SK-N-MC (cell line): ENCODE results near the gene CLOCK.

Source experiments
- DNase-seq: peaks from one replicate; pipeline ENCODE4 v3.0.0-alpha.2; 2011; ENCODE audit warnings: low read depth, low spot score
- H3K27ac ChIP-seq: fragments of 200-600 bp; sonication (generic); 2 replicates; pipeline ENCODE4 v1.5.1; 2016; ENCODE audit warnings: mixed run types
- H3K36me3 ChIP-seq: fragments of 200-600 bp; sonication (generic); 2 replicates; pipeline ENCODE4 v1.6.1; 2017; ENCODE audit warnings: antibody characterized with exemption, low read length, mixed read lengths; ENCODE audit not compliant: insufficient read depth
- H3K4me3 ChIP-seq: fragments of 200-600 bp; sonication (generic); 2 replicates; pipeline ENCODE4 v1.5.1; 2016
- H3K9ac ChIP-seq: fragments of 200-600 bp; sonication (generic); 2 replicates; pipeline ENCODE4 v1.8.0; 2017; ENCODE audit warnings: mixed run types, mixed read lengths; ENCODE audit not compliant: insufficient read length
- H3K9me3 ChIP-seq: fragments of 200-600 bp; sonication (generic); 2 replicates; pipeline ENCODE4 v1.6.1; 2017; ENCODE audit warnings: low read depth, mild to moderate bottlenecking, antibody characterized with exemption, low read length, moderate library complexity, mixed read lengths
- EZH2 ChIP-seq: fragments of 200-600 bp; sonication (generic); IDR thresholded peaks from one replicate; pipeline ENCODE4 v1.6.1; 2017; ENCODE audit warnings: antibody characterized with exemption
- FOXP2 ChIP-seq: optimal IDR thresholded peaks from 2 replicates; pipeline ENCODE3; 2011; ENCODE audit warnings: mild to moderate bottlenecking, moderate library complexity; ENCODE audit not compliant: insufficient read depth; ENCODE audit errors: extremely low read length, control extremely low read depth
- POLR2AphosphoS5 ChIP-seq: IDR thresholded peaks from 2 replicates; pipeline ENCODE4 v1.6.1; 2012; ENCODE audit warnings: mild to moderate bottlenecking, low read depth, low read length, borderline replicate concordance

Gene CLOCK

DNA sequence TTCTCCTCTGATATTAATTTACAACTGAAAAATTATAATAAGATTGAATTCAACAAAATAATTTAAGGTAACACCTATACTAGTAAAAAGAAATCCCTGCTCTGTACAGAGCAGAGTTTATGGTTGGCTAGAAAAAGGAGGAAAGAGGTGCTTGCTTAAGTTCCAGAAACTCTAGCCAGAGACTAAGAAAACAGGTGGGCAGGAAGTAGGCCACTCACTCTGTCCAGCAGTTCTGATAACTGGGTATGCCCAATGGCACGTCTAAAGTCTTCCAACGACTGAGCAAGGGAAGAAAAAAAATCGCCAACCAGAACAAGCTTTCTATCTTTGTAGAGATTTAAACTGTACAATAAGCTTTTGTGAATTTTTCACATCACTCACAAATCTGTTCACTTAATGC, 108.9 kb downstream of the CLOCK start:
- DNase-seq = no peak
- H3K9me3 ChIP-seq = no peaks in the 10 kb centered on the region
- no peak overlapping the region for H3K4me3 ChIP-seq
- TF ChIP-seq FOXP2 (no peak), EZH2 (no peak), POLR2AphosphoS5 (no peak)
- H3K27ac ChIP-seq = no peak overlapping the region
- peaks cover 69% of the 10 kb centered on the region for H3K36me3 ChIP-seq
- H3K9ac ChIP-seq = no peak overlapping the region

DNA sequence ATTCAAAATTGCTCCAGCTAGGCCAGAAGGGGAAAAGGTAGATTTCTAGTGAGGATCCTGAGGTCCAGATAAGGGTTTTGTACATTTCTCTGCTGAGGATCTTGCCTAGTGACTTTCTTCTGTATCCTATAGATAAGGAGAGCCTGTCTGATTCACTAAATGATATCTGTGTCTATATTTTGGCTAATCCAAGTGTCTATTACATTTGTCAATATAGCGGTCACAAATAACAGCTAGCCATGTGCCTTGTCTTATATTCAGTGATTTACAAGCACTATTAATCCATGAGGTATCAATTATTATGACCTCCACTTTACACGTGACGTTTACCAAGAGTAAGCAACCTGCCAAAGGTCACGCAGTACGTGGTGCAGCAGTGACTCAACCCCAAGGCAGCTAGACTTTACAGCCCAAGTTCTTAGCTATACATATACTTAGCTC, 109.3 kb downstream of the CLOCK start:
- H3K27ac ChIP-seq = no peak overlapping the region

DNA sequence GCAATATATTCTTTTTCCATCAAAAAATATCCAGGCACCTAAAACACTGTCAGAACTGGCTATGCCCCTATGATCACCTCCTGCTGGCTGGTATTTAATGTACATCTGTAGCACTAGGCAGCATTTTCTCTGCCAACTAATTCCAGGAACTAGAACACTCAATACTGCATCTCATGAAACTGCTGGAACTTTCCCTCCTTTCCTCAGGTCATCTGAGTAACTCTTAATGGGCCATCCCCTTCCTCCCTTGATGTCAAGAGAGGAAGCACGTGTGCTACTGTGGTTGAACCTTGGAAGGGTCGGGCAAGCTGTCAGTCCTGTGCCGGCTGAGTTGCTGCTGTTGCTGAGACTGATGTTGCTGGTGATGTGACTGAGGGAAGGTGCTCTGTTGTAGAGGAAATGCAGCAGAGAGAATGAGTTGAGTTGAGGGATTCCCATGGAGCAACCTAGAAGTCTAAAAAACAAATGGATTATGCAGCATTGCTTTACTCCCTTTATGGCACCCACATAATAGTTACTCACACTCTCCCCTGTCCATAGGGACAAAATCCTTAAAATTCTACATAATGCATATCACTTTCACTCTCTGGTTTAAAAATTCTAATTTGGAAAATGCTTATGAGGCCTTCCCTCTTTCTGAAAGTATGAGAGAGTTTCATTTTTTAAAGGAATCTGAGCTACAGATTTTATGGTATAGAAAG, 111.4 kb downstream of the CLOCK start:
- no peak for DNase-seq
- TF ChIP-seq POLR2AphosphoS5 = no peak
- no peak for TF ChIP-seq FOXP2
- no peak overlapping the region for H3K4me3 ChIP-seq
- H3K9me3 ChIP-seq = no peaks in the 10 kb centered on the region
- no peak overlapping the region for H3K27ac ChIP-seq
- H3K9ac ChIP-seq = no peak overlapping the region
- H3K36me3 ChIP-seq = peaks cover 77% of the 10 kb centered on the region

More for the DNA sequence above, 109.3 kb downstream of the CLOCK start:
- no peak overlapping the region for H3K9ac ChIP-seq
- no peak for DNase-seq
- peaks cover 69% of the 10 kb centered on the region for H3K36me3 ChIP-seq
- TF ChIP-seq EZH2 = no peak
- TF ChIP-seq POLR2AphosphoS5 = no peak
- TF ChIP-seq FOXP2 = no peak
- no peaks in the 10 kb centered on the region for H3K9me3 ChIP-seq
- H3K4me3 ChIP-seq = no peak overlapping the region

DNA sequence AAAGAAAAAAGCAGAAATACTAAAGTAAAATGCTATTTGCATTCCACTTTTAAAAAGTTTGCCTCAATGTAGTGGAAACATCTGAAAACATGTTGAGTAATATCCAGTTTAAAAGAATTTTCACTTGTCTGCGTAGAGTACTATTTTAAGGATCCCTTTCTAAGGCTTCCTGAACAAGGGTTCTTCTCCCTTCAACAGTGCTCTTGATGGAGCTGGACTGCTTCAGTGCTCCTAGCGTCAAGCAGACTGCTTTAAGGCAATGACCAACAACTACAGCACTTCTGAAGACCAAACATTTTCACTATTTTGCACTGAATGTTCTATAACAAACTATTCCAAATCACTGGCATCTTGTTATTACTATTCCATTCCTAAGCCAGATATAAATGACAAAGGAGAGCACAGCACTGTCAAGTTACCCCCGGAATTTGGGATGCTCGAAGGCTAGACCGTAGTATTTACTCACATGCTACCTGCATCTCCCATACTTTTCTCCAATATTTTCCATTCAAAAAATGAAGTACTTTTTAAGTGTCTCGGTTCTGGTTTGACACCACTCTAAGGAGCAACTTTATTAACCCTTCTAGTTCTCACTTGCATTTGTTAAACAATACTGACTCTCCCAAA, 114.9 kb downstream of the CLOCK start:
- no peak overlapping the region for H3K9ac ChIP-seq
- TF ChIP-seq POLR2AphosphoS5 (no peak), EZH2 (no peak), FOXP2 (no peak)
- H3K36me3 ChIP-seq = peaks cover 81% of the 10 kb centered on the region
- DNase-seq = no peak
- no peak overlapping the region for H3K4me3 ChIP-seq
- no peaks in the 10 kb centered on the region for H3K9me3 ChIP-seq
- no peak overlapping the region for H3K27ac ChIP-seq

DNA sequence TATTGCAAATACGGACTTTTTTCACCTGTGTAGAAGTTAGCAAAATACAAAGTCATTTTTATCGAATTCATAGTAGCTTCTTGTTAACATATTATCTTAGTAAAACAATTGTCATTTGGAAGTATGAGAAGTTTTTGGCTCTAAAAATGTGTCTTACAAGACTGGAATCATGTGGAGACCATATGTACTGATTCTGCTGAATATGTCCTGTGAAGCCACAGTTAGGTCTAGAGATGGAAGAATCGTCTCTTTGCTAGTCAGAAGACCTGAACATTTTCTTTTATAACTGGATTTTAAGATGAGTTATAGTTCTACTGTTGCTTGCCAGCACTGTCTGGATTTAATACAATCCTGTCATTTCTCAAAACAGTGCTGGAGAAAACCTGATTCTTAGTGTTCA, 121.9 kb downstream of the CLOCK start:
- no peak for DNase-seq
- no peak overlapping the region for H3K9ac ChIP-seq
- TF ChIP-seq EZH2 (no peak), FOXP2 (no peak), POLR2AphosphoS5 (no peak)
- no peak overlapping the region for H3K4me3 ChIP-seq
- H3K9me3 ChIP-seq = no peaks in the 10 kb centered on the region
- H3K36me3 ChIP-seq = peaks cover 88% of the 10 kb centered on the region
- H3K27ac ChIP-seq = 0 out of 2 replicates have a peak overlapping the region, but pooled peaks have one; percentile 48

DNA sequence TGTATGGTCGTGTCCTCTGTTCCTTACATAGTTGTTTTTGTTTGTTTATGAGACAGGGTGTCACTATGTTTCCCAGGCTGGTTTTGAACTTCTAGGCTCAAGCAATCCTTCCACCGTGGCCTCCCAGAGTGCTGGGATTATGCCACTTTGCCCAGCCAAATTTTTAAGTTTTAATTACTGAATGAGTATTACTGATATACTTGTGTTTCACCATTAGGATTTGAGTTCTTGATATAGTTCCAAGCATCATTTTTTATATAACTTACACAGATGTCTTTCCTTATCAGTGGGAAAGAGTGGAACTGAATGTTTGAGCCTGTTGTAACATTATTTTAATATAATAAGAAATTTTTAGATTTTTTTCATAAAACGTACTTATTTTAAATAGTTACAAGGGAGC, 130.5 kb downstream of the CLOCK start:
- H3K9ac ChIP-seq = no peak overlapping the region
- peaks cover 45% of the 10 kb centered on the region for H3K36me3 ChIP-seq
- TF ChIP-seq FOXP2 (no peak), EZH2 (no peak), POLR2AphosphoS5 (no peak)
- H3K27ac ChIP-seq = no peak overlapping the region
- H3K9me3 ChIP-seq = no peaks in the 10 kb centered on the region
- no peak overlapping the region for H3K4me3 ChIP-seq
- no peak for DNase-seq

DNA sequence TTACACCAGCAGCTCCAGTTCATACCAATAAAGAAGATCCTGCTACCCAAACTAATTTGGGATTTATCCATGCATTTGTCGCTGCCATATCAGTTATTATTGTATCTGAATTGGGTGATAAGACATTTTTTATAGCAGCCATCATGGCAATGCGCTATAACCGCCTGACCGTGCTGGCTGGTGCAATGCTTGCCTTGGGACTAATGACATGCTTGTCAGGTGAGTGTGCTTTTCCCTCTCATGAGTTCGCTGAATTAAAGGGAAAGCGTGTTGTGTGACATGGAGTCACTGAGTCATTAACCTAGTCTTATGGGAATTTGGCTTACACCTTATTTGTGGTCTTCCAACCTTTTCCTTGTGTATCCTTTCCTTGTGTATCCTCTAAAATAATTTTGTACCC, 135.1 kb downstream of the CLOCK start:
- no peak overlapping the region for H3K27ac ChIP-seq

DNA sequence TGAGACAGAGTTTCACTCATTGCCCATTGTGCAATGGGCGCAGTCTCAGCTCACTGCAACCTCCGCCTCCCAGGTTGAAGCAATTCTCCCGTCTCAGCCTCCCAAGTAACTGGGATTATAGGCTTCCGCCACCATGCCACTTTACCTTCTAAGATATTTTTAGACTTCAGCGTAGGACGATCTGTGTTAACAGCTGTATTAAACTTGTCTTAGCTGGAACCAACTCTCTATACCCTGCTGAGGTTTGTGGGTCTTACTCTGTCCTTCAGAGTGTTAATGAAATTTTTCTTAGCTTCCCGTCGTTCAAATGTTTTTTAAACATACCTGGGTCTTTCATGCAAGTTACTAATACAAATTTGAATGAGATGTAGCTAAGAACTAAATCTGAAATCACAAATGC, 136.3 kb downstream of the CLOCK start:
- Histone ChIP-seq H3K9me3 (no peaks in the 10 kb centered on the region), H3K4me3 (no peak overlapping the region), H3K36me3 (peaks cover 27% of the 10 kb centered on the region), H3K27ac (0 out of 2 replicates have a peak overlapping the region, but pooled peaks have one; percentile 22), H3K9ac (no peak overlapping the region)
- DNase-seq = no peak
- TF ChIP-seq FOXP2 (no peak), EZH2 (no peak), POLR2AphosphoS5 (no peak)

More for the DNA sequence above, 135.1 kb downstream of the CLOCK start:
- TF ChIP-seq POLR2AphosphoS5 = no peak
- no peak for TF ChIP-seq EZH2
- no peak for TF ChIP-seq FOXP2
- DNase-seq = no peak
- Histone ChIP-seq H3K9me3 (no peaks in the 10 kb centered on the region), H3K4me3 (no peak overlapping the region), H3K9ac (no peak overlapping the region), H3K36me3 (peaks cover 21% of the 10 kb centered on the region)
